ENCODE data around the gene SEMA5A. TPM values are rescaled to one million over a fixed set of nuclear protein-coding genes. Genes with fewer than 3 reads are reported as not detected.

The SEMA5A gene
- total RNA-seq, 6 experiments from 2014 or later, result 3.1 to 12.6 (median 5.7) TPM

GRCh38 chr5:9282211-9282610 is 263.7 kb downstream of the SEMA5A start:
- H3K27ac ChIP-seq, result no peak overlapping the region
- no peaks in the 10 kb centered on the region for H3K27me3 ChIP-seq
- intact Hi-C loops (cut with DNase I), result no loop called here
- no peaks in the 10 kb centered on the region for H3K9me3 ChIP-seq
- DNase-seq (no peak), ATAC-seq (no peak)
- H3K4me3 ChIP-seq, result no peak overlapping the region
- TF ChIP-seq POLR2A (IDR thresholded peaks at IDR 0.05) (no peak), CTCF (IDR thresholded peaks at IDR 0.05) (no peak)
- H3K36me3 ChIP-seq, result no peaks in the 10 kb centered on the region
- H3K4me1 ChIP-seq, result peaks cover 0 to 22% (median 5%) of the 10 kb centered on the region in 4 donors
- 72% methylated on average over 3 of the region's 3 CpGs for WGBS (ENCODE audit: insufficient coverage, low coverage, low lambda C conversion rate, missing lambda C conversion rate)

- Histone ChIP-seq H3K36me3 (no peaks in the 10 kb centered on the region), H3K27me3 (no peaks in the 10 kb centered on the region), H3K4me1 (peaks cover 0 to 22% (median 5%) of the 10 kb centered on the region in 4 donors), H3K9me3 (no peaks in the 10 kb centered on the region), H3K27ac (peak overlapping the region in 1 of 3 donors; percentile 55), H3K4me3 (no peak overlapping the region)
- ATAC-seq, result peak; percentile 40 to 60 (median 48)
- DNase-seq, result no peak
- intact Hi-C loops (cut with DNase I), result no loop called here
- 21% methylated on average over 1 of the region's 1 CpG for WGBS (ENCODE audit: insufficient coverage, low coverage, low lambda C conversion rate, missing lambda C conversion rate)
- no peak for TF ChIP-seq POLR2A (IDR thresholded peaks at IDR 0.05)
- no peak for TF ChIP-seq CTCF (IDR thresholded peaks at IDR 0.05)
These were observed 266.1 kb downstream of the SEMA5A start for GRCh38 chr5:9279774-9280173.

- DNase-seq (peak in 2 of 3 donors; percentile 53 to 60), ATAC-seq (peak; percentile 36 to 75 (median 46))
- intact Hi-C loops (cut with DNase I), result no loop called here
- Histone ChIP-seq H3K27ac (peak overlapping the region in 1 of 3 donors; percentile 55), H3K27me3 (no peaks in the 10 kb centered on the region), H3K4me3 (no peak overlapping the region), H3K4me1 (peaks cover 0 to 22% (median 5%) of the 10 kb centered on the region in 4 donors), H3K36me3 (no peaks in the 10 kb centered on the region), H3K9me3 (no peaks in the 10 kb centered on the region)
- TF ChIP-seq CTCF (IDR thresholded peaks at IDR 0.05) (no peak), POLR2A (IDR thresholded peaks at IDR 0.05) (no peak)
- WGBS (ENCODE audit: insufficient coverage, low coverage, low lambda C conversion rate, missing lambda C conversion rate), result no CpG with 5 or more reads among the region's 3 CpGs
These were observed 266.8 kb downstream of the SEMA5A start for GRCh38 chr5:9278921-9279603.

- Histone ChIP-seq H3K4me3 (no peak overlapping the region), H3K36me3 (no peaks in the 10 kb centered on the region), H3K9me3 (no peaks in the 10 kb centered on the region), H3K4me1 (no peaks in the 10 kb centered on the region), H3K27me3 (no peaks in the 10 kb centered on the region), H3K27ac (no peak overlapping the region)
- TF ChIP-seq CTCF (IDR thresholded peaks at IDR 0.05) (no peak), POLR2A (IDR thresholded peaks at IDR 0.05) (no peak)
- intact Hi-C loops (cut with DNase I), result no loop called here
- ATAC-seq (no peak), DNase-seq (no peak)
- WGBS (ENCODE audit: insufficient coverage, low coverage, low lambda C conversion rate, missing lambda C conversion rate), result 75% methylated on average over 4 of the region's 4 CpGs
These were observed 276.9 kb downstream of the SEMA5A start for GRCh38 chr5:9269014-9269413.
